Chondrocyte (in vitro differentiated cells): Measurements from ENCODE around the gene CTNNA2. TPM values are rescaled to one million over a fixed set of nuclear protein-coding genes. Genes with fewer than 3 reads are reported as not detected.

Experiments
- DNase-seq: peaks from one replicate; pipeline ENCODE4 v3.0.0; 2021; ENCODE audit warnings: mixed read lengths, low spot score
- H3K27ac Mint-ChIP-seq: one replicate; pipeline ENCODE4 v1.8.0; 2021; ENCODE audit warnings: mild to moderate bottlenecking, moderate library complexity, mixed read lengths; ENCODE audit not compliant: unreplicated experiment
- H3K27me3 Mint-ChIP-seq: 2 replicates; pipeline ENCODE4 v1.8.0; 2021; ENCODE audit warnings: low read depth, mixed read lengths
- H3K36me3 Mint-ChIP-seq: 2 replicates; pipeline ENCODE4 v1.8.0; 2021; ENCODE audit warnings: low read depth, mixed read lengths
- H3K4me1 Mint-ChIP-seq: 2 replicates; pipeline ENCODE4 v1.8.0; 2021; ENCODE audit warnings: low read depth, mild to moderate bottlenecking, mixed read lengths
- H3K4me3 Mint-ChIP-seq: one replicate; pipeline ENCODE4 v1.8.0; 2021; ENCODE audit warnings: mild to moderate bottlenecking, moderate library complexity, mixed read lengths; ENCODE audit not compliant: unreplicated experiment
- H3K9me3 Mint-ChIP-seq: 2 replicates; pipeline ENCODE4 v1.8.0; 2021; ENCODE audit warnings: low read depth, mixed read lengths
- total RNA-seq: library from RNA; stranded (reverse); gene quantifications from 3 replicates; pipeline ENCODE4 v1.2.1, GENCODE V29; 2021
- TF ChIP-seq, protein P1 (sequence below): fragments of 200-600 bp; sonication (generic); IDR thresholded peaks from 2 replicates; pipeline ENCODE4 v1.5.0; 2021; ENCODE audit warnings: antibody characterized with exemption, mild to moderate bottlenecking, moderate library complexity

Gene CTNNA2
- total RNA-seq, 1 donor from 2014 or later, result not detected

DNA sequence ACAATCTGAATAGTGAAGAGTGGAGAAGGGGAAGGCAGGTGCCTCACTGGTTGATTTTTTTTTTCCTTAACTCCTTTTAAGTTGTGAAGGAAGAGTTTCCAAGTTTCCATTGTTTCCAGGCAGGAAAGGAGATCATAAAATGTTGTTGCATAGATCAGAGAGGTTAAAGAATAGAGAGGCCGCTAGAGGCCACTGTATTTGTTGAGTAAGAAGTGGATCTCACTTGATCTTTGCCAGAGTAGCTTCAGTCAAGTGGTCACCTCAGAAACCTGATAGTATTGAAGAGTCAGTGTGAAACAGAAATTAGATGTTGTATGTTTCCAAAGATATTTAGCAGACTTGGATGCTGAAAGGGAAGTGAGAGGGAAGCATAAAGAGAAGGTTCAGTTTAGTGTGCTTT, 17.6 kb downstream of the CTNNA2 start:
- H3K9me3 Mint-ChIP-seq, result no peaks in the 10 kb centered on the region
- no peak overlapping the region for H3K27ac Mint-ChIP-seq
- no peak overlapping the region for H3K4me3 Mint-ChIP-seq
- no peaks in the 10 kb centered on the region for H3K4me1 Mint-ChIP-seq
- no peak for DNase-seq
- no peaks in the 10 kb centered on the region for H3K36me3 Mint-ChIP-seq
- H3K27me3 Mint-ChIP-seq, result peaks cover 11% of the 10 kb centered on the region
- TF ChIP-seq, protein P1, sequence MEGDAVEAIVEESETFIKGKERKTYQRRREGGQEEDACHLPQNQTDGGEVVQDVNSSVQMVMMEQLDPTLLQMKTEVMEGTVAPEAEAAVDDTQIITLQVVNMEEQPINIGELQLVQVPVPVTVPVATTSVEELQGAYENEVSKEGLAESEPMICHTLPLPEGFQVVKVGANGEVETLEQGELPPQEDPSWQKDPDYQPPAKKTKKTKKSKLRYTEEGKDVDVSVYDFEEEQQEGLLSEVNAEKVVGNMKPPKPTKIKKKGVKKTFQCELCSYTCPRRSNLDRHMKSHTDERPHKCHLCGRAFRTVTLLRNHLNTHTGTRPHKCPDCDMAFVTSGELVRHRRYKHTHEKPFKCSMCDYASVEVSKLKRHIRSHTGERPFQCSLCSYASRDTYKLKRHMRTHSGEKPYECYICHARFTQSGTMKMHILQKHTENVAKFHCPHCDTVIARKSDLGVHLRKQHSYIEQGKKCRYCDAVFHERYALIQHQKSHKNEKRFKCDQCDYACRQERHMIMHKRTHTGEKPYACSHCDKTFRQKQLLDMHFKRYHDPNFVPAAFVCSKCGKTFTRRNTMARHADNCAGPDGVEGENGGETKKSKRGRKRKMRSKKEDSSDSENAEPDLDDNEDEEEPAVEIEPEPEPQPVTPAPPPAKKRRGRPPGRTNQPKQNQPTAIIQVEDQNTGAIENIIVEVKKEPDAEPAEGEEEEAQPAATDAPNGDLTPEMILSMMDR, result peak; percentile 58

DNA sequence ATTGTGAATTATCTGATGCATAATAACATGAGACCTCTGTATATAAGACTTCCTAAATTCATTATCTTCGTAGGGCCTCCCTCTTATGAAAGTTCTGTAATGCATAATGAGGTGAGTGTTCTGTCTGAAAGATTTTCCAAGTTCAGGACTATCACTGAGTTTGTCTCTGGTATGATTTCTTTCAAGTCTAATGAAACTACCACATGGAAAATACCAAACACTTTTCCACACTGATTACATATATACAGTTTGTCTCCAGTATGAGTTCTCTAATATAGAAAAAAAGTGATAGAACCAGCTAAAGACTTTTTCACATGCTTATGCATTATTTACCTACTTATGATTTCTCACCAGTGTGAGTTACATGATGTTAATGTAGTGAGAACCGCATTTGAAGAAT, 34.7 kb downstream of the CTNNA2 start:
- Mint-ChIP-seq H3K4me3 (no peak overlapping the region), H3K9me3 (peaks cover 59% of the 10 kb centered on the region), H3K27ac (no peak overlapping the region), H3K27me3 (no peaks in the 10 kb centered on the region), H3K4me1 (no peaks in the 10 kb centered on the region), H3K36me3 (no peaks in the 10 kb centered on the region)
- DNase-seq, result no peak
- TF ChIP-seq, protein P1, result no peak

DNA sequence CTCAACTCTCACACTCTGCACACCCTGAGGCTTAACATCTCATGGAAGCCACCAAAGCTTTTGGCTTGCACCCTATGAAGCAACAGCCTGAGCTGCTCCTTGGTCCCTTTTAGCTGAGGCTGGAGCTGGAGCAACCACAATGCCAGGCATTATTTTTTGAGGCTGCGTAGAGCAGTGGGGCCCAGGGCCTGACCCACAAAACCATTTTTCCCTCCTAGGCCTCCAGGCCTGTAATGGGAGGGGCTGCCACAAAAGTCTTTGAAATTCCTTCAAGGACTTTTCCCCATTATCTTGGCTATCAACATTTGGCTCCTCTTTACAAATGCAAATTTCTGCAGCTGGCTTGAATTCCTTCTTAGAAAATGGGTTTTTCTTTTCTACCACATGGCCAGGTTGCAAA, 39.8 kb downstream of the CTNNA2 start:
- no peaks in the 10 kb centered on the region for H3K27me3 Mint-ChIP-seq
- no peaks in the 10 kb centered on the region for H3K36me3 Mint-ChIP-seq
- no peaks in the 10 kb centered on the region for H3K4me1 Mint-ChIP-seq
- peaks cover 44% of the 10 kb centered on the region for H3K9me3 Mint-ChIP-seq
- H3K4me3 Mint-ChIP-seq, result no peak overlapping the region
- TF ChIP-seq, protein P1, result no peak
- no peak for DNase-seq
- H3K27ac Mint-ChIP-seq, result no peak overlapping the region

DNA sequence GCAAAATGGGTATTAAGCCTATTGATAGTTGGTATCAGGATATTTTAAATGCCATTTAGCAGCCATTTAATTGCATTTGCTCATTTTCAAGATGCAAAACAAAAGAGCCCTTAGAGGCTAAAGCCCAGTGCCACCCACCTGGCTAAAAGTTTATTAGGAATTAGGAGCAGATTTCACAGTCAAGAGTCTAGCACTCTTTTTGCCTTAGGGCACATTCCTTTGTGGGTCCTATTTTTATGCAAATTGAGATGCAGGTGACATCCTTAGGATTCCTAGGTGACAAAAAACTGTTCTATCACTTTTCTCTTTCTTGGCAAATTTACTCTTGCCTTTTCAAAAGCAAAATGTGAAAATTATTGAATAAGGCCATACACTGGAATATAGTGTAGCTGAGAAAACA, 42.0 kb downstream of the CTNNA2 start:
- H3K36me3 Mint-ChIP-seq, result no peaks in the 10 kb centered on the region
- no peak overlapping the region for H3K27ac Mint-ChIP-seq
- no peak overlapping the region for H3K4me3 Mint-ChIP-seq
- no peaks in the 10 kb centered on the region for H3K4me1 Mint-ChIP-seq
- H3K9me3 Mint-ChIP-seq, result peaks cover 30% of the 10 kb centered on the region
- no peak for DNase-seq
- TF ChIP-seq, protein P1, result no peak
- H3K27me3 Mint-ChIP-seq, result no peaks in the 10 kb centered on the region

DNA sequence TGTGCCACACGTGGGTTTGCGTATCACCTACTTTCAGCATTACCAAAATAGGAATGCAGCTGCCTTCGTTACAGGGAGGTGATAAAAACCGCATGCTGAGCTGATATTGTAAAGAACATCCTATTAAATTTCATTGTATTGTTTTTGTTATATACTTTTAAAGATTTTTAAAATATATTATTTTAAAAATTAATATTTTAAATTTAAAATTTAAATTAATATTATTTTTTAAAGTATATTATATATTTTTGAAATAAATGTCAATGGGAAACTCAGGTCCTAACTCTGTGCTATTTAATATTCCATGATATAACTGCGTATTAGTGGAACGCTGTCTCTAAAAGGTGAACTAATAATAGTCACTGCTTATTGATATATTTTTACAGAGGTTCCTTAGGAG, 51.2 kb downstream of the CTNNA2 start:
- H3K27me3 Mint-ChIP-seq, result peaks cover 3% of the 10 kb centered on the region
- H3K9me3 Mint-ChIP-seq, result peaks cover 5% of the 10 kb centered on the region
- H3K27ac Mint-ChIP-seq, result no peak overlapping the region
- TF ChIP-seq, protein P1, result no peak
- no peaks in the 10 kb centered on the region for H3K4me1 Mint-ChIP-seq
- no peak overlapping the region for H3K4me3 Mint-ChIP-seq
- DNase-seq, result no peak
- no peaks in the 10 kb centered on the region for H3K36me3 Mint-ChIP-seq
